Nucleus accumbens (tissue), 56 donors: ENCODE data around the gene FGD4.

Source experiments
- DNase-seq, 56 donors: peaks; one replicate each; lab custom pipeline; 2025; lab: John Stamatoyannopoulos, UW

The FGD4 gene

GRCh38 chr12:32659908-32660440 is 260.6 kb downstream of the FGD4 start:
- DNase-seq = no peak

DNA sequence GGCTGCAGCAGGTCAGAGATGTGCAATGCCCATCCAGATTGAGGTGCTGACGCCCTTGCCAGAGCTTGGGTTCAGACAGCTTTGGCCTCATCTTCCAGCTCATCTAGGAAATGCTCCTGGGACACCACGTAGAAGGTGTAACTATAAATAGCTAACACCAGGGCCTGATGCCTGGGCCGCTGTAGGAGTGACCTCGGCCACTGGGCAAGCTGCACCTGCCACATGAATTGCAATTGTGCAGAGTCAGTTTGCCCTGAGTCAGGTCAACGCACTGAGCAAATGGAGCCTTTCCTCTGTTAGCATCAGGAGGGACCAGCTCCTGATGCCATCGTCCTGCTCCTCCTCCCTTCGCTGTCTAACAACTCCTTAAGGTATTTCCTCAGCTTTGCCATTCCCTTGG is 262.3 kb downstream of the FGD4 start:
- DNase-seq = no peak

DNA sequence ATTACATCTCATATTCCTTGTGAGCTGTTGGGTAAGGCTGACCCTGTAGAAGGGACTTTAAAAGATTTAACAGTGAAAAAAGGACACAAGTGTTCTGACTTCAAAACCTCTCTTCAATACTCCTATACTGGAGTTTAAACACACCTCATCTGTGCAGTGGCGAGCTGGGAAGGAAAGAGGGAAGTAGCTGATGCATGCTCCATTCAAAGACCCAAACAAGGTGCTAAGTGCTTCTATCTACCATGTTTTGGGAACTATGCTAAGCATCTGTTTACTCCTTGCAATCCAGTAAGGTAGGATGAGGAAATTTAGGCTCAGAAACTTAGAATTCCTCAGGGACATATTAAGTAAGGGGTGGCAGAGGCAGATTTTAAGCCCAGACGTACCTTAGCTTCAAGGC is 263.3 kb downstream of the FGD4 start:
- no peak for DNase-seq

DNA sequence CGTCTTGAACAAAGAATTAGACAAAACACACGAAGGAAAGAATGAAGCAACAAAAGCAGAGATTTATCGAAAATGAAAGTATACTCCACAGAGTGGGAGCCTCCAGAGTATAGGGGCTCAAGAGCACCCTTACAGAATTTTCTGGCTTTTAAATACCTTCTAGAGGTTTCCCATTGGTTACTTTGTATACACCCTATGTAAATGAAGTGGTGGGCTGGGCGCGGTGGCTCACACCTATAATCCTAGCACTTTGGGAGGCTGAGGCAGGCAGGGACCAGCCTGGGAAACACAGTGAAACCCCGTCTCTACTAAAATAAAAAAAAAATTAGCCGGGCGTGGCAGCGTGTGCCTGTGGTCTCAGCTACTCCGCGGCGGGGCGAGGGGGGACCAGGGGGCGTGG is 266.7 kb downstream of the FGD4 start:
- no peak for DNase-seq

GRCh38 chr12:32669584-32669983 is 270.2 kb downstream of the FGD4 start:
- no peak for DNase-seq

GRCh38 chr12:32671930-32672780 is 272.8 kb downstream of the FGD4 start:
- peak in 20 of 56 donors; percentile 0 to 59 (median 12) for DNase-seq

DNA sequence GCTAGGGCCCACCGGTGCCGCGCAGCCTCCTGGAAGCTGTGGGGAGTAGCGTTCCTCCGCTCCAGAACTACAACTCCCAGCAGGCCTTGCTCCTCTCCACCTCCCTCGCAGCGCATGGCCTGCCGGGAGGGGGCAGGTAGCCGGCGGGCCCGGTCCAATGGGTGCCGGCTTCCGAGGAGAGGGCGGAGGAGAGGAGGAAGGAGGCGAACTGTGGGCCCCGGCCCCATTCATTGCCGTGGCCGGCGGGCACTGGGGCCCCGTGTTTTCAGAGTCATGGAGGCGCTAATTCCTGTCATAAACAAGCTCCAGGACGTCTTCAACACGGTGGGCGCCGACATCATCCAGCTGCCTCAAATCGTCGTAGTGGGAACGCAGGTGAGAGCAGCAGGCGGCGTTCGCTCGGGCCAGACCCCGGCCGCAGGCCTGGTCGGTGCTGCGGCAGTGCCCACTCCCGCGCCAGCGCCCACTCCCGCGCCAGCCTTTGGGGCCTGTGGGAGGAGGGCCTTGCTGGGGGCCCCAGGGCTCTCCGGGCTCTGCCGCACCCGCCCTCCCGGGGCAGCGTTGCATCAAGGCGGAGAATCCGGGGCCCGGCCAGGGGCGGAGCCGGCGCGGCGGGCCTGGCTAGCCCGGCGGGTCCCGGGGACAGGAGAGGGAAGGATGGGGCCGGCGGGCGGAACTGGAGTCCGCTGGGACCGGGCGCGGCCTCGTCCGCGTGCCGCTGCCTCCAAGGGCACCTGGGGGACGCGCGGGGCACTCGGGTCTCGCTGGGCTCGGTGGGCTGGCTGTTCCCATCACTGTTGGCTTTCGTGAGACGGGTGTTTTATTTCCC is 279.9 kb downstream of the FGD4 start, which contains the start of gene DNM1L:
Gene DNM1L (plus strand): TSS at position 211 of the 829 bp plus-strand sequence. CDS start 63 bp downstream, at position 274.
- DNase-seq = peak; percentile 69 to 97 (median 93)

DNA sequence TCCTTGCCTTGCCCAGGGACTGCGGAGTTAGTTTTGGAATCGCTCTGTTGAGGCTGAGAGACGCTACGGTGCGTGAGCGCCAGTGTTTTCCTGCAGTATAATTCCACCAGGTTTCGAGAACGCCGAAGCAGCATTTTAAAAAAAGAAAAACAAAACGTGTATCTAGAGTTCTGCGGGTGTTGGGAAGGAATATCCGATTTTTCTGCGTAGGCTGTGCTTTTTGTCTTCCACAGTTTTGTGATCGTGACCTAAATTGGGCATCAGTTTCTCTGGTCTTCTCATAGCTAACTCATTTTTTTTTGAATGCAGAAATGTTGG is 280.5 kb downstream of the FGD4 start:
- DNase-seq = no peak

DNA sequence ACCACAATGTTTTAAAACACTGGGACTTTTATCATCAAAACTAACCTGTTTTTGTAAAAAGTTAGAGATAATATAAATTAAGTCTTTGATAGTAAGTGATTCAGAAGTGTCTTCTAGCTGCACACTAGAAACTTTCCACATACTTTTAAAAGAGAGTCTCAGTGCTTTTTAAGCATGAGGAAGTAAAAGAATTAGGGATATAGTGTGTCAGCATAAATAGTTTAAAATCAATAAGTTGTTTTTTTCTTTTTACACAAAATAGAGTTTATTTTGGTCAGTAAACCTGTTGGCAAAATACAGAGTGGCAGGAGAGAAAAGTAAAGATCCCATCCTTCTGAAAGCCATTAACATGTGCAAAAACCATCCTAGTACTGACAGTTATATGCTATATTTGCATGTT is 281.4 kb downstream of the FGD4 start:
- DNase-seq = no peak

- no peak for DNase-seq
Measured at GRCh38 chr12:32681272-32681671, 281.9 kb downstream of the FGD4 start.

DNA sequence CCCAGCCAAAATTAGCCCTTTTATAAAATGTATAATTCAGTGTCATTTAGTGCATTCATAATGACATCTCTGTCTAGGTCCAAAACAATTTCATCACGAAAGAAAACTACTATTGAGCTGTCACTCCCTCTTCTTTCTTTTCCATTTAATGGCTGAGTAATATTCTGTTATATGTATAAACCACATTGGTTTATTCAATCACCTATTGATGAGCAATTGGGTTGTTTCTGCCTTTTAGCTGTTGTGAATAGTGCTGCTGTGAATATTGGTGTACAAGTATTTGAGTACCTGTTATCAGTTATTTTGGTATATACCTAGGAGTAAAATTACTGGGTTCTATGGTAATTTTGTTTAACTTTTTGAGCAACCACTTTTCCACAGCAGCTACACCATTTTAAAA is 287.0 kb downstream of the FGD4 start:
- no peak for DNase-seq

DNA sequence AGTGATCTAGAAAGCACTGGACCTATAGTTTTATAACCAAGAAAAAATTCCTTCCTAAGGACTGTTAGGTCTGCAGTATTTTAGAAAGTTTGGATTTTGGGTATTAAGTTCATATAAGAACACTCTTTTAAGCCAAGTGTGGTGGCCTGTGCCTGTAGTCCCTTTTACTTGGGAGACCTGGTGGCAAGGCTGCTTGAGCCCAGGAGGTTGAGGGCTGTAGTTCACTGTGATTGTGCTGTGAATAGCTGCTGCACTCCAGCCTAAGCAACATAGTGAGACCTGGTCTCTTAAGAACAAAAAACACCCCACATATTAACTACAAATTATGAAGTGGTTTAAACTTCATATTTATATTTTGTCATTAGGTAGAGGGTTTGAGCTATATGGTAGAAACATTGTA is 289.4 kb downstream of the FGD4 start:
- DNase-seq = no peak

DNA sequence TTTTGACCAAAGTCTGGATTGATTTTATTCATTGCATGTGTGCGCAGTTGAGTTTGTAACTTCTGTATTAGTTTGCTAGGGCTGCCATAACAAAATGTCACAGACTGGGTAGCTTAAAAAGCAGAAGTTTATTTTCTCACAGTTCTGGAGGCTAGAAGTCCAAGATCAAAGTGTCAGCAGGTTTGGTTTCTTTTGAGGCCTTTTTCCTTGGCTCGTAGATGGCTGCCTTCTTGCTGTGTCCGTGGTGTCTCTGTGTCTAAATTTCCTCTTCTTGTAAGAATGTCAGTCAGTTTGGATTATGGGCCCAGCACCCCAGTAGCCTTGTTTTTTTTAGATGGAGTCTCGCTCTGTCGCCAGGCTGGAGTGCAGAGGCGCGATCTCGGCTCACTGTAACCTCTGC is 291.6 kb downstream of the FGD4 start:
- DNase-seq = no peak

DNA sequence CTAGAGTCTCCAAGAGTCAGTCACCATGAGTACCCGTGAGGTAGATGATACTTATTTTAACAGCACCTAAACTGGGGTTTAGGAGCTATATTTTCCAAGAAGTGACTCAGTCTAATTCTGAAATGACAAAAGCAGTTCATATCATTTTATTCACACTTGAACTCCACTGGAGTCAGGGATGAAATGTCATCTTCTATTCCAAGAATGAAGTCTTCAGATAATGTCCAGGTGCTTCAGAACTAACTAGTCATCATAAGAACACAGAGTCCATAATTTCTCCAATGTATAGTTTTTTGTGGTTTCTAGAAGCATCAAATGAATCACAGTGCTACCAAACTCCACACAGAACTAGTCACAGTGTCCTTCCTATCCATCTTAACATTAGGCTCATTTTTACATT is 293.0 kb downstream of the FGD4 start:
- no peak for DNase-seq

DNA sequence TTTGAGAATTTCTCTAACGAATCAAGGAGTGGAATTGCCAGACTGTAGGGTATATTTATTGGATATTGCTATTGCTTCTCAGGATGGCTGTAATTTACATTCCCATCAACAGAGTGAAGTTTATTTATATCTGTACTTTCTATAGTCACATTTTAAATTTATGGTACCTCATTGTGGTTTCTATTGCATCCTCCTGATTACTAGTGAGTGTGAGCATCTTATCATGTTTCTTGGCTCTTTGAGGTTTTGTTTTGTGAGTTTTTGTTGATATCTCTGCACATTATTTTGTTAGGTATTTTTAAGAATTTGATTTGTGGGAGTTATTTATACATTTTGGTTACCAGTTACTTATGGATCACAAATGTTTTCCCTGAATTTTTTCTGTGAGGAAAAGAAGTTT is 293.7 kb downstream of the FGD4 start:
- no peak for DNase-seq
